KMS-11 (cell line): ENCODE measurements around the gene ABCC6.
"Not testable (repeated sequence)": the region's sequence is repeated elsewhere in the genome, so short reads cannot be mapped to it uniquely, and the experiment has no call there.

ENCODE experiments used
- H2AFZ ChIP-seq: fragments of 200-600 bp; sonication (generic); 2 replicates; pipeline ENCODE4 v1.6.1; 2016; ENCODE audit warnings: antibody characterized with exemption, mixed run types, low read depth
- H3K27ac ChIP-seq: fragments of 200-600 bp; sonication (generic); 2 replicates; pipeline ENCODE4 v1.6.1; 2016; ENCODE audit warnings: mild to moderate bottlenecking, mixed run types
- H3K27me3 ChIP-seq: fragments of 200-600 bp; sonication (generic); 2 replicates; pipeline ENCODE4 v1.6.1; 2017; ENCODE audit warnings: mild to moderate bottlenecking, low read depth, mixed run types, moderate library complexity; ENCODE audit not compliant: insufficient read depth
- H3K36me3 ChIP-seq: fragments of 200-600 bp; sonication (generic); 2 replicates; pipeline ENCODE4 v1.6.1; 2017; ENCODE audit warnings: mild to moderate bottlenecking, mixed run types; ENCODE audit not compliant: insufficient read depth
- H3K4me1 ChIP-seq: fragments of 200-600 bp; sonication (generic); 2 replicates; pipeline ENCODE4 v1.6.1; 2016; ENCODE audit warnings: mild to moderate bottlenecking, low read depth, mixed run types; ENCODE audit not compliant: poor library complexity, severe bottlenecking
- H3K4me2 ChIP-seq: fragments of 200-600 bp; sonication (generic); 2 replicates; pipeline ENCODE4 v1.7.0; 2016; ENCODE audit warnings: mild to moderate bottlenecking, mixed run types
- H3K4me3 ChIP-seq: fragments of 200-600 bp; sonication (generic); IDR thresholded peaks from 2 replicates; pipeline ENCODE4 v1.6.1; 2017; ENCODE audit warnings: low read depth, low read length, mixed read lengths; ENCODE audit not compliant: insufficient read depth
- H3K79me2 ChIP-seq: fragments of 200-600 bp; sonication (generic); 2 replicates; pipeline ENCODE4 v1.6.1; 2016; ENCODE audit warnings: low read depth, mixed run types; ENCODE audit not compliant: insufficient read depth
- H3K9ac ChIP-seq: fragments of 200-600 bp; sonication (generic); 2 replicates; pipeline ENCODE4 v1.6.1; 2016; ENCODE audit warnings: mild to moderate bottlenecking, mixed run types
- H4K20me1 ChIP-seq: fragments of 200-600 bp; sonication (generic); 2 replicates; pipeline ENCODE4 v1.6.1; 2016; ENCODE audit warnings: mild to moderate bottlenecking, mixed run types; ENCODE audit not compliant: insufficient read depth
- CTCF ChIP-seq: fragments of 200-600 bp; sonication (generic); conservative IDR thresholded peaks from 2 replicates; pipeline ENCODE4 v1.6.1; 2017; ENCODE audit warnings: low read depth, mild to moderate bottlenecking, antibody characterized with exemption, low read length, moderate library complexity, mixed read lengths

The ABCC6 gene

GRCh38 chr16:16157166-16157565, 66.1 kb downstream of the ABCC6 start:
- H3K36me3 ChIP-seq, result no peaks in the 10 kb centered on the region
- H3K79me2 ChIP-seq, result no peaks in the 10 kb centered on the region
- no peak overlapping the region for H3K4me2 ChIP-seq
- H3K27ac ChIP-seq, result no peak overlapping the region
- no peaks in the 10 kb centered on the region for H4K20me1 ChIP-seq
- no peak overlapping the region for H2AFZ ChIP-seq
- no peak overlapping the region for H3K9ac ChIP-seq
- no peaks in the 10 kb centered on the region for H3K4me1 ChIP-seq
- H3K27me3 ChIP-seq, result no peaks in the 10 kb centered on the region
- no peak overlapping the region for H3K4me3 ChIP-seq
- TF ChIP-seq CTCF, result no peak

- Histone ChIP-seq H3K36me3 (no peaks in the 10 kb centered on the region), H3K27ac (no peak overlapping the region), H3K4me2 (no peak overlapping the region), H3K9ac (no peak overlapping the region), H3K79me2 (no peaks in the 10 kb centered on the region), H3K27me3 (no peaks in the 10 kb centered on the region), H2AFZ (no peak overlapping the region), H4K20me1 (no peaks in the 10 kb centered on the region), H3K4me1 (no peaks in the 10 kb centered on the region), H3K4me3 (no peak overlapping the region)
- no peak for TF ChIP-seq CTCF
Observed at GRCh38 chr16:16155234-16155633, 68.1 kb downstream of the ABCC6 start.

GRCh38 chr16:16154281-16154951, 68.9 kb downstream of the ABCC6 start:
- Histone ChIP-seq H3K4me2 (no peak overlapping the region), H3K27me3 (no peaks in the 10 kb centered on the region), H3K36me3 (no peaks in the 10 kb centered on the region), H2AFZ (no peak overlapping the region), H3K4me3 (no peak overlapping the region), H3K79me2 (no peaks in the 10 kb centered on the region), H3K9ac (no peak overlapping the region), H3K27ac (no peak overlapping the region), H3K4me1 (no peaks in the 10 kb centered on the region), H4K20me1 (no peaks in the 10 kb centered on the region)
- TF ChIP-seq CTCF, result no peak

GRCh38 chr16:16153000-16153399, 70.3 kb downstream of the ABCC6 start:
- not testable (repeated sequence) for H3K27ac ChIP-seq, H3K4me3 ChIP-seq, H3K36me3 ChIP-seq, H2AFZ ChIP-seq, H3K4me1 ChIP-seq, H3K4me2 ChIP-seq, H4K20me1 ChIP-seq, H3K9ac ChIP-seq, H3K79me2 ChIP-seq, H3K27me3 ChIP-seq

GRCh38 chr16:16151315-16151714, 72.0 kb downstream of the ABCC6 start:
- Histone ChIP-seq H3K27ac (no peak overlapping the region), H3K27me3 (no peaks in the 10 kb centered on the region), H4K20me1 (no peaks in the 10 kb centered on the region), H3K4me3 (no peak overlapping the region), H3K4me1 (no peaks in the 10 kb centered on the region), H3K9ac (no peak overlapping the region), H3K36me3 (no peaks in the 10 kb centered on the region), H3K79me2 (no peaks in the 10 kb centered on the region), H2AFZ (no peak overlapping the region), H3K4me2 (no peak overlapping the region)
- TF ChIP-seq CTCF, result no peak
